Activated T-helper 1 cell treated with Interleukin-2 at 50 U/mL for 16 hours (primary cell): Measurements from ENCODE around the gene IGFBP2.

Source experiments
- DNase-seq: peaks from one replicate; pipeline ENCODE4 v3.0.0-alpha.2; 2020; ENCODE audit warnings: low read depth

IGFBP2 gene

GRCh38 chr2:216636551-216637450 lies 3.6 kb downstream of the IGFBP2 start:
- DNase-seq: no peak

- no peak for DNase-seq
These were observed 4.3 kb downstream of the IGFBP2 start for GRCh38 chr2:216637472-216637871.

DNA sequence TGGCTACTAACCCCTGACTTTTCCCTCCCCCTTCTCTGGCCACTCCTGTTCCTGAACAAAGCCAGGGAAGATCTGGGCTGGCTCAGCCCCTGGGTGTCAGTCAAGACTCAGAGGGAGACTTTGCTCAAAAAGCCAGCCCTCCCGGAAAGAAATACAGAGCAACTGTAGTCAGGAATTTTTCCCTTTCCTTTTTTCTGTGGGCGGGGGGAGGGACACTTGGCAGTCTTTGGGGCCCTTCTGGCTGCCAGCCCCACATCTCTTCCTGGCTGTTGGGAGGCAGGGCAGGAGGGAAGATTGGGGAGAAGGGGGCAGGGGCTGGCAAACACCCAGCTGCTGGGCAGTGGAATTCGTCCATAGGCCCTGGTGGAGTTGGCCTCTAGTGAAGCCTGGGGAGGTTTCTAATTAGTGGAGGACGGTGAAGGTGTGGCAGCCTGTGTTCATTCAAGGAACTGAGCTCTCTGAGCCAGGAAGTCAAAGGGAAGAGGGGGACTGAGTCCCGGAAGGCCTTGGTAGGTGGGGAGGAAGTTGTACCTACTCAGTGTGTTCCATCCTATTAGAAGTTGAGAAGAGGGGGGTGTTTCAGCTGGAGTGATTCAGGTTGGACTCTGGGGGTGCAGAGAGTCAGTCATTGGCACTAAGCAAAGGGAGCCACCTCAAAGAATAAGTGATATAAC lies 10.9 kb downstream of the IGFBP2 start:
- no peak for DNase-seq

DNA sequence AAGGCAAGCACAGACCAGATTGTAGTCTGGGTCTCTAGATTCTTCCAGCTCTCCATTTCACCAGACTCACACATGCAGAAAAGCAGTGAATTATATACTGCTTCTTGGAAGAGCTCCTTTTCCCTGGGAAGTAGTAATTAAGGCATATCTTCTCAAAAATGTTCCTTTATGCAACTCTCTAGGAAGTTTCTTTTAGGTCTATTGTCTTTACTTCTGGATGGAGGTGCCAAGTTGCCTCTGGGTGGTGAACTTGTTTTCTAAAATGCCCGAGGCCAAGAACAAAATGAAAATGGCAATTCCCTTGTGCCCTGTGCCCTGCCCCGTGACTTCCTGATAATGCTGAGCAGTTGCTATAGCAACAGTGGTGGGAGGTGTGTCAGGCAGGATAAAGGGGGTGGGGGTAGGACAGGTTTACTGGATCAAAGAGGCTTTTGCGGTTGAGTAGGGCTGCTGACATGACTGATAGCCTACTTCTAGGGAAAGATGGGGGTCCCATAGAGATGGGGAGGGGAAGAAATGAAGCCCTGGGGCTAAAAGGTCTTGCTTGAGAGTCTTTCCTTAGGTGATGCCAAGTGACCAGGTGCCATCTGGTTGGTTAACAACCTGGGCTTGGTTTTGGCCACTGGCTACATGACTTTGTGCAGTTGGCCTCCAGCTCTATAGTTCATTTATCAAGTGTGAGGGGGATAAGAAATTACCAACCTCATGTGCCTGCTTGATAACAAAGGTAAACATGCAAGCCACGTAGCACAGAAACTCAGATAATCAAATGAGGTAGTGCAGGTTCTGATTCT lies 11.8 kb downstream of the IGFBP2 start:
- DNase-seq: no peak

GRCh38 chr2:216645636-216645950 lies 12.4 kb downstream of the IGFBP2 start:
- DNase-seq: no peak

- DNase-seq: no peak
These were observed 12.9 kb downstream of the IGFBP2 start for GRCh38 chr2:216646116-216646515.

DNA sequence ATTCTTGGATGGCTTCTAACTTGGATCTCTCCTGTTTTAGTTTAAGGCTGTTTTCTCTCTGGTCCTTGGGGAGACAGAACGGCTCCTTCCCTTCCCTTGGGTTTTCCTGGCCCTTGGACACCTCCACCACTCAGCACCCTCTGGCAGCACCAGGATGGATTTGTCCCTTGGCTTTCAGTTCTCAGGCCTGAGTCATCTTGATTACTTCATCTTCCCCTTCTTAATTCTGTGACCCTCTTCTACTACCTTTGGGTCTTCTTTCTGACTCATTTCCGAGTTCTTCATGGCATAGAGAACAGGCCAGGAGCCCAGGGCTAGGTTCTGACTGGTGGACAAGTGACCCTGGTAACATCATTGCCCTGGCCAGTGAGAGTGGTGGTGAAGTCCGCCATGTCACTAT lies 14.9 kb downstream of the IGFBP2 start:
- no peak for DNase-seq

GRCh38 chr2:216649574-216649973 lies 16.4 kb downstream of the IGFBP2 start:
- no peak for DNase-seq

GRCh38 chr2:216650626-216651257 lies 17.5 kb downstream of the IGFBP2 start:
- no peak for DNase-seq

GRCh38 chr2:216651351-216651881 lies 18.2 kb downstream of the IGFBP2 start:
- DNase-seq: no peak

GRCh38 chr2:216652566-216652965 lies 19.3 kb downstream of the IGFBP2 start:
- no peak for DNase-seq

DNA sequence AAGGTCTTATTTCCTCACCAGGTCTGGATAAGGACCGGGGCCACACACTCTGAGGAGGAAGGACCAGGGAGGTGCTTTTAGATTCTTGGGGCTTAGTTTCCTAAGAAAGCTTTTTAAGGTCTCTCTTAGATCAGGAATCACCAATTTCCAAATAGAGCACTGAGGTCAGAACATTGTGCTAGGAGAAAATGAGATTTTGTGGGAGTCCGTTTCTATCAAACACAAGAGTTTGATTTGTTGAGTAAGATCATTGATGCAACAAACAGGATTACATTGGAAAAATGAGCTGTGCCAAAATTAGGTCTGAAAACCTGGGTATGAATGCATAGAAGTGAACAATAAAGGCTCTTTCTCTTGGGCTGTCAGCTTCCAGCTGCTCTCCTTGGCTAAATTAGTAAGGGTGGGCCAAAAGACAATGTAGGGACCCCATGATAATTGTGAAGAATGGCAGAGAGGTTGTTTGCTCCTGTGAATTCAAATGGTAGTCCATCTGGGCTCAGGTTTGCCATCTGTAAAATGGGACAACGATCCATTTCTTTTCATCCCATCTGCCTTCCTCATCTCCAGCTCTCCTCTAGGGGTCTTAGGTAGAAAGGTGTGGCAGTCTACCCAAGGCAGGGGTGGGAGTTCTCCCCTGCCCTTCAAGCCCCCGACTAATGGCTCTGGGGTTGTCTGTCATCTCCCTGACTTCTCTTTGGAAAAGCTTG lies 20.0 kb downstream of the IGFBP2 start:
- DNase-seq: no peak

DNA sequence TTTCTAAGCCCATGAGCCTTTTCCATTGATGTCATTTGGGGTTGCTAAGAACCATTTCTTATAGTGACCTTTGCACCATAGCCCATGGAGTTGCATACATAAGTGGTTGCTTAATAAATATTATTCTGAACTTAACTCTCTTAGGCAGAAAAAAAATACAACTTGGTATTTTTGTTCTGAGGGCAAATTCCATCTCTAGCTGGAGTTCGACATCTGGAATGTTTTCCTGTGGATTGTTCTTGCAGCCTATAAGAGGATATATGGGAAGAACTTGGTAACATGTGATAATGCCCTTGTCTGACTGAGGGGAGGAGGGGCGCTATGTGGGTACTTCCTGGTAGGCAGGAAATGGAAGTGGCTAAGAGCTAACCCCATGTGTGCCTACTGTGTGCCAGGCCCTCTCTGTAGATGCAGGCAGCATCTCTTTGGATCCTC lies 20.7 kb downstream of the IGFBP2 start:
- no peak for DNase-seq

DNA sequence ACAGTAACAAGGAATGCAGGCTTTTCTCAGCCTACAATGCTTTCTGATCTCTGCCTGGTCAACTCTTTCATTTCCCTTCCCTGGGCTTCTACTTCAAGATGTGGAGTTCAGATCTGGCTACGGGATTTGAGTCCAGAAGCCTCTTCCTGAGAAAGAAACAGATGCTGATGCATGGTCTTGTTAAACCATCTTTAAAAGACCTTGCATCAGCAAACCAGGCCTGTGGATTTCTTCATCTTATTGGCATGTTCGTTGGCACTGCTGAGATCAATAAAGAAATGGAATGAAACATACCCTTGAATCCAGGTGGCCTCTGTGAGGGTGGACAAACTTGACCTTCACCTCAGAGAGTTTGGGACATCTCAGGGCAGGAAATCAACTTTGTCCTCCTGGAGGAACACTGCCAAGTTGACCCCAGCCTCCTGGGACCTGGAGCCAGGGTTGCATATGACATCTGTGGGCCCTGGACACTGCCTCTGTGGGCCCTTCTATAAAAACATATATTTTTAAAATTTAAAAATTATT lies 21.4 kb downstream of the IGFBP2 start:
- no peak for DNase-seq

DNA sequence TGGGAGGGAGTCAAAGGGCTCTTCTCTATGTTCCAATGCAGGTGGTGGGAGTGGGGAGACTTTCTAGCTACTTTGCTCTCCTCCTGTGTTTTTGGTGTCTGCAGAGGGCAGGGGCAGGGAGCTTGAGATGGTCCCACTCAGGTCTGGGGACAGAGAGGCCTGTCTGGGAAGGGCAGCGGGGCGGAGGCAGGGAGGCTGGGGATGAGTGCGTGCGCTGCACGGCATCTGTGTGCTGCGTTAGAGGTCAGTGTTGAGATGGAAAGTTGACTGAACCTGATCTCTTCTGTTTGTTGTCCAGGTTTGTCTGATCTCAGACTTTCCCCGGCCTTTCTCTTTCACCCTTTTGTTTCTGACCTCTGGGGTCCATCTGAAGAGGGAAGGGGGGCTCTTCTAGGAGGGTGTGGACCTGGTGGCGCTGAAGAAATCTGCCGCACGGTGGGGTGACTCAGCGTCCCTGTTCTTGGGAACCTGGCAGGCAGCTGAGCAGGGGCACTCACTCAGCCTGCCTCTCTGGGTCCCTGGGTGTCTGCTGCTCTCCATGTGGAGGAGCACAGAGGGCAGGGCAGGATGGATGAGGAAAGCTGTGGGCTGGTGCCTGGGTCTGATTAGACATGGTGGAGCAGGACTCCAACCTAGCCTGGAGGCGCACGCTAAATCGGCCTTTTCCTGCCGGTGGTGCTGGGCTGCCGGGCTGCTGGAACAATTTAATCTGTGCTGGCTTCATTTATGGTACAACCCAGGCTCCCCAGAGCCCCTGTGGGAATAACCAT lies 24.1 kb downstream of the IGFBP2 start:
- no peak for DNase-seq

DNA sequence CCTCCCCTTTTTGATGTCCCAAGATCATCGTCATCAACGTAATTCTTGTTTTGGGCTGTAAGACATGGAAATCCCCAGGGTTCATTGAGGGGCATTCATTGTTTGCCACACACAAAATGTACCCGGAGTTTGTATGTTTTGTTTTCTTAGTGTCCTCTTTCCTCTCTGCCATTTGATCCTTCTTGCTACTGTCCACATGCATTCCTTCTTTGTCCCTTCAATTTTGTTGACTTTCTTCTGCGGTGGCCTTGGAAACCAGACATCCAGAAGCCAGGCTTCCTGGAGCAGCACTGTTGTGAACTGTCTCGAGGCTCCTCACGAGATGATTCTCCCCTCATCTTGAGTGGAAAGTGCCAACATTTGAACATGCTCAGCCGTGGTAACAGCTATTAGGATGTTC lies 24.8 kb downstream of the IGFBP2 start:
- DNase-seq: no peak

DNA sequence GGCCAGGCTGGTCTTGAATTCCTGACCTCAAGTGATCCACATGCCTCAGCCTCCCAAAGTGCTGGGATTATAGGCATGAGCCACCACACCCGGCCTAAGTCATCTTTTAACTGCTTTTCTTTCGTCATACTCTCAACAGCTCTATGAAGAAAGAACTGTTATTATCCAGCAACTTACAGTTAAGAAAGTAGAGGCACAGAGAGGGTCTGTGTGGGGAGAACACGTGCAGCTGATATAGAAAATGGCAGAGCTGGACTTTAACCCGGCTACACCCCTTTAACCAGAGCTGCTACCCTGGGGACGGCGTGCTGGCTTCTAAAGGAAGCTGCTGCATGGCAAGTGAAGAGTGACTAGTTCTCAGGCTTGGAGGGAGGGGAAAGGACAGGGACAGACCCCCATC lies 25.5 kb downstream of the IGFBP2 start:
- no peak for DNase-seq

DNA sequence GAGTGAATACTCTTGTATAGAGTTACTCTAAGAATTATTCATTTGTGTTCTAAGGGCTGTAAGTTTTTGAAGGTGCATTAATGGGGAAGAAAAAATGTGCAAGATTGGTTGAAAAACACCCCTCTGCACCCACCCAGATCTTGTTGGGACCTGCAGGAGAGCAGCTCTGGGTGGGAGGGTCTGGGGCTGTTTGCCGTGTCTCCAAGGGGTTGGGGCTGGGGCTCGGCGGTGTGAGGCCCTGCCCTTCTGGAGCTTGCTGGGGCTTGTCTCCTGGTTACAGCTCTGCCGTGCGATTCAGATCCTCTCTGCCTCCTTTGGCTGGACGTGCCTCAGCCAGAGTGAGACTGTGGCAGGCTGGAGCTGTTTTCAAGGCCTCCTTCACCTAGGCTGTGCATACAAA lies 26.1 kb downstream of the IGFBP2 start:
- no peak for DNase-seq

DNA sequence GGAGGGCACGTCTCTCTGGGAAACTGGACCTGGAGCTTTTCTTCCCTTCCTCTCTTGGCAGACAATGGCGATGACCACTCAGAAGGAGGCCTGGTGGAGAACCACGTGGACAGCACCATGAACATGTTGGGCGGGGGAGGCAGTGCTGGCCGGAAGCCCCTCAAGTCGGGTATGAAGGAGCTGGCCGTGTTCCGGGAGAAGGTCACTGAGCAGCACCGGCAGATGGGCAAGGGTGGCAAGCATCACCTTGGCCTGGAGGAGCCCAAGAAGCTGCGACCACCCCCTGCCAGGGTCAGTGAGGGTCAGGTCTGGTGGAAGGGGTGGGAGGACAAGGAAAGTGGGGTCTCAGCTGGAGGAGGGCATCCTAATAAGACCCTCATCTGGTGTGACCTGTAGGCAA lies 27.3 kb downstream of the IGFBP2 start:
- no peak for DNase-seq

DNA sequence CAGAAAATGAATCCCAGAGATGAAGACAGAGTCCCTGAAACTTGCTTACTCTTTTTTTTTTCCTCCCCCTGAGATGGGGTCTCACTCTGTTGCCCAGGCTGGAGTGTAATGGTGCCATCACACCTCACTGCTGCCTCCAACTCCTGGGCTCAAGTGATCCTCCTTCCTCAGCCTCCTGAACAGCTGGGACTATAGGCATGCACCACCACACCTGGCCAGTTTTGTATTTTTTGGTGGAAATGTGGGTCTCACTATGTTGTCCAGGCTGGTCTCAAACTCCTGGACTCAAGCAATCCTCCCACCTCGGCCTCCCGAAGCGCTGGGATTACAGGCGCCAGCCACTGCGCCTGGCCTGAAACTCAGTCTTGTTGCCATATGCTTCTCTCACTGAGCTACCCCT lies 27.8 kb downstream of the IGFBP2 start:
- DNase-seq: no peak
